Endothelial cell of umbilical vein (primary cell): ENCODE data around the gene AXIN2. TPM values are rescaled to one million over a fixed set of nuclear protein-coding genes. Genes with fewer than 3 reads are reported as not detected.

ENCODE experiments used
- BruUV-seq: library from RNA; stranded (reverse); fragments of 400-500 nt; replicated peaks from 2 replicates; lab custom pipeline; 2021; lab: Mats Ljungman, UMichigan
- CTCF ChIA-PET: fragments of 300-600, 350-600 bp; sonication (Branson Sonifier 250); formaldehyde crosslinking; loops from one replicate; lab custom pipeline; 2021; ENCODE audit warnings: antibody characterized with exemption, inconsistent platforms; lab: Charles Lee
- POLR2A ChIA-PET: fragments of 300-600, 350-600 bp; sonication (Branson Sonifier 250); formaldehyde crosslinking; loops from one replicate; lab custom pipeline; 2021; ENCODE audit warnings: antibody characterized with exemption, inconsistent platforms; lab: Charles Lee
- DNase-seq: peaks from one replicate; pipeline ENCODE4 v3.0.0-alpha.2; 2011; ENCODE audit warnings: low read depth, low spot score
- FAIRE-seq: peaks from 2 replicates; lab custom pipeline; 2011; peaks lifted over from hg19 to GRCh38; lab: Jason Lieb, UNC
- H2AFZ ChIP-seq: 2 replicates; pipeline ENCODE4 v1.6.0; 2012; ENCODE audit warnings: low read depth, low read length, control low read depth, inconsistent platforms
- H3K27ac ChIP-seq: 2 replicates; pipeline ENCODE4 v1.5.1; 2011; ENCODE audit warnings: low read depth, mild to moderate bottlenecking, control low read depth, low read length, moderate library complexity; ENCODE audit not compliant: insufficient read depth
- H3K27me3 ChIP-seq, 2 experiments: 2 replicates each; pipeline versions ENCODE4 v1.6.0 to v1.6.1; 2011; ENCODE audit warnings: low read length in 2 of 2, mixed read lengths in 1 of 2; ENCODE audit not compliant: control insufficient read depth in 2 of 2, insufficient read depth in 2 of 2
- H3K36me3 ChIP-seq, 2 experiments: 2 replicates in 1 of 2; 3 replicates in 1 of 2; pipeline ENCODE4 v1.5.1; 2011; ENCODE audit warnings: low read length in 2 of 2, mild to moderate bottlenecking in 1 of 2, moderate library complexity in 1 of 2; ENCODE audit not compliant: control insufficient read depth in 2 of 2, insufficient read depth in 2 of 2; ENCODE audit errors: extremely low read depth in 1 of 2
- H3K4me1 ChIP-seq: 3 replicates; pipeline ENCODE4 v1.5.1; 2011; ENCODE audit warnings: mild to moderate bottlenecking, low read length; ENCODE audit not compliant: control insufficient read depth, insufficient read depth; ENCODE audit errors: extremely low read depth
- H3K4me2 ChIP-seq: 2 replicates; pipeline ENCODE4 v1.6.1; 2011; ENCODE audit warnings: low read length, control low read depth, mixed read lengths; ENCODE audit not compliant: insufficient read depth
- H3K4me3 ChIP-seq, 3 experiments: fragments of 200-600 bp in 1 of 3; sonication (generic), shearing (Covaris generic) in 1 of 3; replicated peaks in 1 of 3; 2 replicates each; pipeline ENCODE4 v1.5.1; 2011 to 2016; ENCODE audit warnings: control low read depth in 3 of 3, low read length in 3 of 3, mild to moderate bottlenecking in 2 of 3, inconsistent platforms in 1 of 3, low read depth in 1 of 3, moderate library complexity in 1 of 3; ENCODE audit not compliant: insufficient read depth in 1 of 3
- H3K79me2 ChIP-seq: 2 replicates; pipeline ENCODE4 v1.6.0; 2012; ENCODE audit warnings: low read length, inconsistent platforms; ENCODE audit not compliant: control insufficient read depth, insufficient read depth
- H3K9ac ChIP-seq: replicated peaks from 2 replicates; pipeline ENCODE3; 2011; ENCODE audit warnings: low read length, control low read depth; ENCODE audit not compliant: insufficient read depth; ENCODE audit errors: extremely low read depth
- H3K9me1 ChIP-seq: replicated peaks from 3 replicates; pipeline ENCODE4 v1.6.0; 2011; ENCODE audit warnings: mild to moderate bottlenecking, low read length; ENCODE audit not compliant: control insufficient read depth, insufficient read depth; ENCODE audit errors: extremely low read depth
- H3K9me3 ChIP-seq: replicated peaks from 2 replicates; pipeline ENCODE4 v1.5.1; 2012; ENCODE audit warnings: low read length, inconsistent platforms; ENCODE audit not compliant: control insufficient read depth, insufficient read depth
- H4K20me1 ChIP-seq: replicated peaks from 2 replicates; pipeline ENCODE3; 2011; ENCODE audit warnings: mild to moderate bottlenecking, low read length; ENCODE audit not compliant: control insufficient read depth, insufficient read depth; ENCODE audit errors: extremely low read depth
- FOS ChIP-seq: IDR thresholded peaks from 2 replicates; pipeline ENCODE4 v1.6.1; 2011; ENCODE audit warnings: mild to moderate bottlenecking, low read length, moderate library complexity, borderline replicate concordance; ENCODE audit not compliant: insufficient read depth
- GATA2 ChIP-seq: IDR thresholded peaks from 2 replicates; pipeline ENCODE4 v1.7.0; 2011; ENCODE audit warnings: low read depth, mild to moderate bottlenecking, moderate library complexity, mixed read lengths, low read length; ENCODE audit not compliant: insufficient read length, insufficient read depth
- JUN ChIP-seq: IDR thresholded peaks from 2 replicates; pipeline ENCODE4 v1.6.1; 2011; ENCODE audit warnings: borderline replicate concordance, low read depth; ENCODE audit not compliant: insufficient read length, insufficient read depth
- MYC ChIP-seq: IDR thresholded peaks from one replicate; pipeline ENCODE4 v1.6.1; 2011; ENCODE audit warnings: mild to moderate bottlenecking, low read depth, low read length
- POLR2A ChIP-seq: IDR thresholded peaks from 2 replicates; pipeline ENCODE4 v1.6.1; 2012; ENCODE audit warnings: low read depth, mild to moderate bottlenecking, control low read depth, low read length
- POLR2AphosphoS5 ChIP-seq: IDR thresholded peaks from 2 replicates; pipeline ENCODE4 v1.6.1; 2012; ENCODE audit warnings: low read depth, mild to moderate bottlenecking, control low read depth, low read length, moderate library complexity; ENCODE audit not compliant: insufficient read depth
- dilution Hi-C: fragments of 300-500 bp; cut with MboI; formaldehyde crosslinking; loops from one replicate; pipeline ENCODE4 v1.15.0; 2019; ENCODE audit warnings: low sequenced_read_pairs; ENCODE audit not compliant: extremely low pct_ligation_motif_present
- intact Hi-C: fragments of 100-400 bp; cut with micrococcal nuclease; formaldehyde crosslinking; loops from one replicate; pipeline ENCODE4 v1.10.0; 2022
- polyA plus RNA-seq, 4 experiments: library from polyadenylated mRNA; depleted of rRNA in 3 of 4; stranded (reverse) in 3 of 4; unstranded in 1 of 4; fragments of >200 nt; gene quantifications; 2 replicates each; pipeline versions ENCODE4 v1.2.1 to v1.2.3, GENCODE V29; 2011 to 2012; ENCODE audit warnings: missing spikeins in 1 of 4
- total RNA-seq: library from RNA; stranded (reverse); gene quantifications from 2 replicates; pipeline ENCODE4 v1.2.3, GENCODE V29; 2021

The AXIN2 gene
- total and polyA plus RNA-seq, 2 donors (not counting 3 experiments of a cell fraction or from before 2014, with no cell fraction given): 1.3 to 3.0 TPM

GRCh38 chr17:65572581-65573281, 11.3 kb upstream of the AXIN2 start:
- DNase-seq (no peak), FAIRE-seq (no peak)
- BruUV-seq: no TSS peak
- H3K9me1 ChIP-seq: no peaks in the 10 kb centered on the region
- H3K79me2 ChIP-seq: no peaks in the 10 kb centered on the region
- H3K9ac ChIP-seq: no peak overlapping the region
- H3K36me3 ChIP-seq: no peaks in the 10 kb centered on the region
- intact Hi-C loops: no loop called here
- H3K9me3 ChIP-seq: no peaks in the 10 kb centered on the region
- dilution Hi-C loops: no loop called here
- CTCF ChIA-PET: no interaction called here
- no peaks in the 10 kb centered on the region for H3K27me3 ChIP-seq
- no peaks in the 10 kb centered on the region for H3K4me1 ChIP-seq
- H3K4me3 ChIP-seq: no peak overlapping the region
- no peak overlapping the region for H3K4me2 ChIP-seq
- TF ChIP-seq MYC: no peak
- TF ChIP-seq JUN: no peak
- H3K27ac ChIP-seq: no peak overlapping the region
- no peaks in the 10 kb centered on the region for H4K20me1 ChIP-seq
- POLR2A ChIA-PET: no interaction called here
- no peak overlapping the region for H2AFZ ChIP-seq

- no TSS peak for BruUV-seq
- no peak overlapping the region for H3K27ac ChIP-seq
- H3K27me3 ChIP-seq: no peaks in the 10 kb centered on the region
- no peaks in the 10 kb centered on the region for H3K9me1 ChIP-seq
- H4K20me1 ChIP-seq: no peaks in the 10 kb centered on the region
- ChIA-PET POLR2A (no interaction called here), CTCF (no interaction called here)
- no peaks in the 10 kb centered on the region for H3K4me1 ChIP-seq
- no peak overlapping the region for H2AFZ ChIP-seq
- FAIRE-seq (no peak), DNase-seq (no peak)
- H3K4me3 ChIP-seq: no peak overlapping the region
- TF ChIP-seq POLR2A (no peak), GATA2 (no peak), FOS (no peak), POLR2AphosphoS5 (no peak)
- H3K4me2 ChIP-seq: no peak overlapping the region
- no peaks in the 10 kb centered on the region for H3K9me3 ChIP-seq
- no peaks in the 10 kb centered on the region for H3K79me2 ChIP-seq
- dilution Hi-C loops (no loop called here), intact Hi-C loops (no loop called here)
- H3K9ac ChIP-seq: no peak overlapping the region
- H3K36me3 ChIP-seq: no peaks in the 10 kb centered on the region
Observed at GRCh38 chr17:65572186-65572580, 10.7 kb upstream of the AXIN2 start.
